ENCODE results near the gene DHX58. TPM values are rescaled to one million over a fixed set of nuclear protein-coding genes. Genes with fewer than 3 reads are reported as not detected.

DHX58 gene
- total and polyA plus RNA-seq, 2 donors (not counting 3 experiments of a cell fraction or from before 2014, with no cell fraction given), result 3.1 to 9.0 TPM

GRCh38 chr17:42109086-42109485 is 3.4 kb downstream of the DHX58 start:
- no peaks in the 10 kb centered on the region for H3K27me3 ChIP-seq (ENCODE audit: control insufficient read depth in 2 of 2, insufficient read depth in 2 of 2, low read length in 2 of 2)
- CTCF ChIA-PET, result interaction anchor here (1.2 kb wide), 1 partner anchor 84 kb away, joined by 3 read pairs; no protein-coding TSS in a partner anchor
- no peak overlapping the region for H3K9ac ChIP-seq (replicated peaks; ENCODE audit: extremely low read depth, insufficient read depth, low read length)
- intact Hi-C loops (cut with micrococcal nuclease) (no loop called here), dilution Hi-C loops (cut with MboI; ENCODE audit: extremely low pct_ligation_motif_present, low sequenced_read_pairs) (loop anchor here (25.0 kb wide), 1 partner anchor 147 kb away; the partner anchor contains the start of gene CNP)
- no peaks in the 10 kb centered on the region for H3K36me3 ChIP-seq (ENCODE audit: control insufficient read depth in 2 of 2, extremely low read depth in 1 of 2, insufficient read depth in 2 of 2, low read length in 2 of 2)
- H2AFZ ChIP-seq (ENCODE audit: low read depth, low read length), result no peak overlapping the region
- H3K27ac ChIP-seq (ENCODE audit: insufficient read depth, low read depth, low read length), result no peak overlapping the region
- H3K9me3 ChIP-seq (replicated peaks; ENCODE audit: control insufficient read depth, insufficient read depth, low read length), result no peaks in the 10 kb centered on the region
- POLR2A ChIA-PET, result no interaction called here
- H3K4me1 ChIP-seq (ENCODE audit: control insufficient read depth, extremely low read depth, insufficient read depth, low read length), result peaks cover 9% of the 10 kb centered on the region
- BruUV-seq (replicated peaks), result no TSS peak
- no peak overlapping the region for H3K4me2 ChIP-seq (ENCODE audit: insufficient read depth, low read length)
- FAIRE-seq (no peak), DNase-seq (ENCODE audit: low read depth, low spot score) (no peak)
- no peaks in the 10 kb centered on the region for H4K20me1 ChIP-seq (replicated peaks; ENCODE audit: control insufficient read depth, extremely low read depth, insufficient read depth, low read length)
- H3K79me2 ChIP-seq (ENCODE audit: control insufficient read depth, insufficient read depth, low read length), result no peaks in the 10 kb centered on the region
- no peak for TF ChIP-seq MYC (IDR thresholded peaks at IDR 0.05; ENCODE audit: low read depth, low read length)
- no peak for TF ChIP-seq POLR2A (IDR thresholded peaks at IDR 0.05; ENCODE audit: low read depth, low read length)
- TF ChIP-seq, protein P1, sequence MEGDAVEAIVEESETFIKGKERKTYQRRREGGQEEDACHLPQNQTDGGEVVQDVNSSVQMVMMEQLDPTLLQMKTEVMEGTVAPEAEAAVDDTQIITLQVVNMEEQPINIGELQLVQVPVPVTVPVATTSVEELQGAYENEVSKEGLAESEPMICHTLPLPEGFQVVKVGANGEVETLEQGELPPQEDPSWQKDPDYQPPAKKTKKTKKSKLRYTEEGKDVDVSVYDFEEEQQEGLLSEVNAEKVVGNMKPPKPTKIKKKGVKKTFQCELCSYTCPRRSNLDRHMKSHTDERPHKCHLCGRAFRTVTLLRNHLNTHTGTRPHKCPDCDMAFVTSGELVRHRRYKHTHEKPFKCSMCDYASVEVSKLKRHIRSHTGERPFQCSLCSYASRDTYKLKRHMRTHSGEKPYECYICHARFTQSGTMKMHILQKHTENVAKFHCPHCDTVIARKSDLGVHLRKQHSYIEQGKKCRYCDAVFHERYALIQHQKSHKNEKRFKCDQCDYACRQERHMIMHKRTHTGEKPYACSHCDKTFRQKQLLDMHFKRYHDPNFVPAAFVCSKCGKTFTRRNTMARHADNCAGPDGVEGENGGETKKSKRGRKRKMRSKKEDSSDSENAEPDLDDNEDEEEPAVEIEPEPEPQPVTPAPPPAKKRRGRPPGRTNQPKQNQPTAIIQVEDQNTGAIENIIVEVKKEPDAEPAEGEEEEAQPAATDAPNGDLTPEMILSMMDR (IDR thresholded peaks at IDR 0.05; ENCODE audit: extremely low read depth in 1 of 2, insufficient read depth in 1 of 2, low read depth in 1 of 2, low read length in 2 of 2), result no peak
- no peak for TF ChIP-seq EZH2 (IDR thresholded peaks at IDR 0.05; ENCODE audit: borderline replicate concordance, low read depth, low read length, severe bottlenecking)
- TF ChIP-seq MAX (IDR thresholded peaks at IDR 0.05; ENCODE audit: insufficient read depth, insufficient read length), result no peak
- TF ChIP-seq GATA2 (IDR thresholded peaks at IDR 0.05; ENCODE audit: insufficient read depth, insufficient read length, low read depth, low read length), result no peak
- TF ChIP-seq JUN (IDR thresholded peaks at IDR 0.05; ENCODE audit: borderline replicate concordance, insufficient read depth, insufficient read length, low read depth), result no peak
- no peak for TF ChIP-seq FOS (IDR thresholded peaks at IDR 0.05; ENCODE audit: borderline replicate concordance, insufficient read depth, low read length)
- no peak for TF ChIP-seq POLR2AphosphoS5 (IDR thresholded peaks at IDR 0.05; ENCODE audit: insufficient read depth, low read depth, low read length)
- H3K9me1 ChIP-seq (replicated peaks; ENCODE audit: control insufficient read depth, extremely low read depth, insufficient read depth, low read length), result no peaks in the 10 kb centered on the region
- H3K4me3 ChIP-seq (replicated peaks in 1 of 3; ENCODE audit: insufficient read depth in 1 of 3, low read depth in 1 of 3, low read length in 3 of 3), result no peak overlapping the region

Data from endothelial cell of umbilical vein (primary cell).